ENCODE results near the gene ACY1.
"Not testable (repeated sequence)": the region's sequence is repeated elsewhere in the genome, so short reads cannot be mapped to it uniquely, and the experiment has no call there.

The ACY1 gene

DNA sequence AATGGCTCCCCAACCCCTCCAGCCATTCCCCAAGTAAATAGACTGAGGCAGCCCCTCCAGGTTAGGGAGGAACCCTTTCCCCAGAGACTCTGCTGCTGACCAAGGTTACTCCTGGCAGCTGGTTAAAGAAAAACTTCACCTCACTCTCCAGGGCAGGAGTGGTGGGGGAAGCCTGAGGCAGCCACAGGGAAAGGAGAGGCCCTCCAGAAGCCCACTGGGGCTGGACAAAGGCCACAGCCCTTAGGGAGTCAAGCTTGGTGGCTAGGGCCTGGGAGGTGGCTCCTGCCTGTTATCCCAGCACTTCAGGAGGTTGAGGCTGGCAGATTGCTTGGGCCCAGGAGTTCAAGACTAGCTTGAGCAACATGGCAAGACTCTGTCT lies 923 bp downstream of the ACY1 start:
- TF ChIP-seq, protein P1, sequence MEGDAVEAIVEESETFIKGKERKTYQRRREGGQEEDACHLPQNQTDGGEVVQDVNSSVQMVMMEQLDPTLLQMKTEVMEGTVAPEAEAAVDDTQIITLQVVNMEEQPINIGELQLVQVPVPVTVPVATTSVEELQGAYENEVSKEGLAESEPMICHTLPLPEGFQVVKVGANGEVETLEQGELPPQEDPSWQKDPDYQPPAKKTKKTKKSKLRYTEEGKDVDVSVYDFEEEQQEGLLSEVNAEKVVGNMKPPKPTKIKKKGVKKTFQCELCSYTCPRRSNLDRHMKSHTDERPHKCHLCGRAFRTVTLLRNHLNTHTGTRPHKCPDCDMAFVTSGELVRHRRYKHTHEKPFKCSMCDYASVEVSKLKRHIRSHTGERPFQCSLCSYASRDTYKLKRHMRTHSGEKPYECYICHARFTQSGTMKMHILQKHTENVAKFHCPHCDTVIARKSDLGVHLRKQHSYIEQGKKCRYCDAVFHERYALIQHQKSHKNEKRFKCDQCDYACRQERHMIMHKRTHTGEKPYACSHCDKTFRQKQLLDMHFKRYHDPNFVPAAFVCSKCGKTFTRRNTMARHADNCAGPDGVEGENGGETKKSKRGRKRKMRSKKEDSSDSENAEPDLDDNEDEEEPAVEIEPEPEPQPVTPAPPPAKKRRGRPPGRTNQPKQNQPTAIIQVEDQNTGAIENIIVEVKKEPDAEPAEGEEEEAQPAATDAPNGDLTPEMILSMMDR (IDR thresholded peaks at IDR 0.05; ENCODE audit: insufficient read depth, low read length, missing control alignments): no peak
- ChIA-PET POLR2A (interaction anchor here (3.6 kb wide), 1 partner anchor 11 kb away, joined by 35 read pairs; the partner anchor contains the start of gene RPL29), CTCF (interaction anchor here (1.9 to 4.5 kb wide), 5 partner anchors 10 to 68 kb away, joined by 5 to 80 read pairs (median 33); partner anchors contain the start of genes ABHD14A, ABHD14B, PARP3 and RPL29)
- DNase-seq (ENCODE audit: low read depth, low spot score): no peak
- peak overlapping the region; percentile 71 for H3K4me3 ChIP-seq (ENCODE audit: low read depth, low read length)

DNA sequence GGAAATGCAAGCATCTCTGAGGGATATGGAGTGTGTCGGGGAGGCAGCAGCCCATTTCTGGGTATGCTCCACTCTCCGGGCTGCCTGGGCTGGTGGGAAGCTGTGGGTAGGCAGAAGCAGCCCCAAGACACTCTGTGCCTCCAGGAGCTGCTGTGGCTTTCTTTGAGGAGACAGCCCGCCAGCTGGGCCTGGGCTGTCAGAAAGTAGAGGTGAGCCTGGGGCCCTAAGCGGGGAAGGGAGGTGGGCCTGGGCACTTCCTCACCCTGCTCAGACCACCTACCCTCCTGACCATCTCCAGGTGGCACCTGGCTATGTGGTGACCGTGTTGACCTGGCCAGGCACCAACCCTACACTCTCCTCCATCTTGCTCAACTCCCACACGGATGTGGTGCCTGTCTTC lies 1.7 kb downstream of the ACY1 start:
- DNase-seq (ENCODE audit: low read depth, low spot score): no peak
- TF ChIP-seq, protein P1 (IDR thresholded peaks at IDR 0.05; ENCODE audit: insufficient read depth, low read length, missing control alignments): no peak
- ChIA-PET CTCF (interaction anchor here (1.9 to 4.5 kb wide), 4 partner anchors 9 to 68 kb away, joined by 5 to 80 read pairs (median 39); partner anchors contain the start of genes ABHD14A, ABHD14B, PARP3 and RPL29), POLR2A (interaction anchor here (3.6 kb wide), 1 partner anchor 10 kb away, joined by 35 read pairs; the partner anchor contains the start of gene RPL29)
- no peak overlapping the region for H3K4me3 ChIP-seq (ENCODE audit: low read depth, low read length)

DNA sequence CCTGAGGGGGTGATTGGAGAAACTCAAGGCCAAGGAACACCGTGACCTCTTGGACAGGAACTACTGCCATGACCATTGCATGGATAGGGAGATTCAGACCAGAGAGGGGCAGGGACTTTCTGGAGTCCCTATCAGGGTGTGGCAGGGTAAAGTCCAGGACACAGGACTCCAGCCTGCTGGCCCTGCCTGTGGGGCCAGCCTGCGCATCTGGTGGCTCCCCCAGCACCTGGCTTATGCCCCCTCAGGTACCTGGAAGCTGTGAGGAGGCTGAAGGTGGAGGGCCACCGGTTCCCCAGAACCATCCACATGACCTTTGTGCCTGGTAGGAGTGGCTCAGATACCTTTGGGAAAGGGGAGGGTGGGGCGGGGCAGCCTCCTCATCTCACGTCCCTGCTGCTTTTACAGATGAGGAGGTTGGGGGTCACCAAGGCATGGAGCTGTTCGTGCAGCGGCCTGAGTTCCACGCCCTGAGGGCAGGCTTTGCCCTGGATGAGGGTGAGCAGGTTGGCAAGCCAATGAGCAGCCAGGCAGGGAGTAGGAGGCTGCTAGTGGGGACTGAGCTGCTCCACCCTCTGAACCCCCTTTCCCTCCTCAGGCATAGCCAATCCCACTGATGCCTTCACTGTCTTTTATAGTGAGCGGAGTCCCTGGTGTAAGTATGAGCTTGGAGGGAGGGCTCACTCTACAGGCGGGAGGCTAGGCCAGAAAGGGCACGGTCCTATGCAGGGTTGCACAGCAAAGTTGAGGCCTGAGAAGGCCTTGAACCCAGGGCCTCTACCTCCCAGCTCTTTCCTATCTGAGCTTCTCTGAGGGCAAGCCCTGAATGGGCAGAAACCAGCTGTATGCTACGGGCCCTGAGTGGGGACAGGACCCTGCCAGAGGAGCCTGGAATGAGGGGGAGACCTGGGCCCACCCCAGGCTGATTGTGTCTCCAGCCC lies 2.9 kb downstream of the ACY1 start:
- H3K4me3 ChIP-seq (ENCODE audit: low read depth, low read length): no peak overlapping the region
- TF ChIP-seq, protein P1 (IDR thresholded peaks at IDR 0.05; ENCODE audit: insufficient read depth, low read length, missing control alignments): no peak
- ChIA-PET CTCF (interaction anchor here (0.8 to 1.3 kb wide), 4 partner anchors 12 to 67 kb away, joined by 3 to 4 read pairs (median 4); partner anchors contain the start of genes ABHD14A and ABHD14B), POLR2A (interaction anchor here (0.8 to 1.0 kb wide), 2 partner anchors 10 to 45 kb away, joined by 3 to 5 read pairs; partner anchors contain the start of genes RPL29 and RRP9)
- DNase-seq (ENCODE audit: low read depth, low spot score): no peak

DNA sequence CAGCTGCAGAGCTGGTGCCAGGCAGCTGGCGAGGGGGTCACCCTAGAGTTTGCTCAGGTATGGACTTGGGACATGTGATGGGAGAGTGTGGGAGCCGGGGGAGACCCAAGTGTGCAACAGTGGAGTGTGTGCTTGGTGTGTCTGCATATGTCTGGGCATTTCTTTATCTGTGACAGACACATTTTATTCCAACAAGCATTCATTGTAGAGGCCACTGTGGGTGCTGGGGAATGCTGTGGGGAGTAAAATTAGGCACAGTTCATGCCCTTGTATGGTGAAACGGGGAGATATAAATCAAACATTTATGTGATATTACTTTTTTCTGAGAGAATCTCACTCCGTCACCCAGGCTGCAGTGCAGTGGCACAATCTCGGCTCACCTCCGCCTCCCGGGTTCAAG lies 4.2 kb downstream of the ACY1 start:
- POLR2A ChIA-PET: no interaction called here
- CTCF ChIA-PET: interaction anchor here (1.3 kb wide), 1 partner anchor 13 kb away, joined by 4 read pairs; the partner anchor contains the start of gene ABHD14A
- DNase-seq (ENCODE audit: low read depth, low spot score): no peak
- H3K4me3 ChIP-seq (ENCODE audit: low read depth, low read length): no peak overlapping the region
- TF ChIP-seq, protein P1 (IDR thresholded peaks at IDR 0.05; ENCODE audit: insufficient read depth, low read length, missing control alignments): no peak

DNA sequence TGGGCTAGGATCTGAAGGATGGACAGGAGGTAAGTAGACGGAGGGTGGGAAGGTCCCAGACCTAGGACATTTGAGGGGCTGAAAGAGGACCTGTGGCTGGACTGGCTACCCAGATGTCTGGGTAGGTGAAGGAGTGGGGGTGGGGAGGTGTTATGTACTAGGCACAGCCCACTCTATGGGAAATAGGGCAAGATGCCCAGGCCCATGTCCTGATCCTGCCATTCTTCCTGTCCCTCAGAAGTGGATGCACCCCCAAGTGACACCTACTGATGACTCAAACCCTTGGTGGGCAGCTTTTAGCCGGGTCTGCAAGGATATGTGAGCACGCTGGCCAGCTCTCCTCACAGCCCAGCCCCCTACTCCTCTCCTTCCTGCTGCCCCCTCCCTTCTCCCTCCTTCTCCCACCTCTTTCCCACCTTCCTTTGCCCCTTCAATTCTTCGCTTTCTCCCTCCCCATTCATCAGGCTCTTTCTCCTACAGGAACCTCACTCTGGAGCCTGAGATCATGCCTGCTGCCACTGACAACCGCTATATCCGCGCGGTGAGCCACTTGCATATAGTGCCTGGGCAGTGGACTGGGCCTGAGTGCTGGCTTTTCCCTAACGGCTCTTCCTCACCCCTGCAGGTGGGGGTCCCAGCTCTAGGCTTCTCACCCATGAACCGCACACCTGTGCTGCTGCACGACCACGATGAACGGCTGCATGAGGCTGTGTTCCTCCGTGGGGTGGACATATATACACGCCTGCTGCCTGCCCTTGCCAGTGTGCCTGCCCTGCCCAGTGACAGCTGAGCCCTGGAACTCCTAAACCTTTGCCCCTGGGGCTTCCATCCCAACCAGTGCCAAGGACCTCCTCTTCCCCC lies 5.2 kb downstream of the ACY1 start:
- H3K4me3 ChIP-seq (ENCODE audit: low read depth, low read length): no peak overlapping the region
- DNase-seq (ENCODE audit: low read depth, low spot score): no peak
- POLR2A ChIA-PET: no interaction called here
- TF ChIP-seq, protein P1 (IDR thresholded peaks at IDR 0.05; ENCODE audit: insufficient read depth, low read length, missing control alignments): no peak
- CTCF ChIA-PET: interaction anchor here (1.1 to 1.7 kb wide), 2 partner anchors 13 to 14 kb away, joined by 4 read pairs; partner anchors contain the start of gene ABHD14B

DNA sequence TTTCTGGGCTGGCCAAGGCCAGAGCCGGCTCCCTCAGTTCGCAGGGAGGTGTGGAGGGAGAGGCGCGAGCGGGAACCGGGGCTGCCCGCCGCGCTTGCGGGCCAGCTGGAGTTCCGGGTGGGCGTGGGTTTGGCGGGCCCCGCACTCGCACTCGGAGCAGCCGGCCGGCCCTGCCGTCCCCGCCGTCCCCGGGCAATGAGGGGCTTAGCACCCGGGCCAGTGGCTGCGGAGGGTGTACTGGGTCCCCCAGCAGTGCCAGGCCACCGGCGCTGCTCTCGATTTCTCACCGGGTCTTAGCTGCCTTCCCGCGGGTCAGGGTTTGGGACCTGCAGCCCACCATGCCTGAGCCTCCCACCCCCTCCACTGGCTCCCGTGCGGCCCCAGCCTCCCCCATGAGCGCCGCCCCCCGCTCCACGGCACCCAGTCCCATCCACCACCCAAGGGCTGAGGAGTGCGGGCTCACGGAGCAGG lies 7.2 kb downstream of the ACY1 start:
- DNase-seq (ENCODE audit: low read depth, low spot score); H3K4me3 ChIP-seq (ENCODE audit: low read depth, low read length): not testable (repeated sequence)
- ChIA-PET CTCF (interaction anchor here (0.9 to 3.0 kb wide), 3 partner anchors 8 to 48 kb away, joined by 3 to 14 read pairs (median 4); partner anchors contain the start of genes PARP3 and RRP9), POLR2A (interaction anchor here (1.2 to 2.3 kb wide), 2 partner anchors 8 to 48 kb away, joined by 7 to 16 read pairs; partner anchors contain the start of genes ACY1, PARP3 and RRP9)

Measured in AG04449 (cell line).